PC-3 (cell line): Measurements from ENCODE around the gene GPR32. TPM values are rescaled to one million over a fixed set of nuclear protein-coding genes. Genes with fewer than 3 reads are reported as not detected.
A peak's percentile ranks its signal among the peaks of the same experiment; 100 is the strongest.

Experiments
- ATAC-seq: fragments of 200-7000 bp; cut with Tn5 transposase; 2 replicates; pipeline ENCODE4 v1.9.1; 2020; ENCODE audit warnings: mild to moderate bottlenecking, moderate library complexity
- BruUV-seq: library from RNA; stranded (reverse); fragments of 400-500 nt; replicated peaks from 2 replicates; lab custom pipeline; 2021; lab: Mats Ljungman, UMichigan
- CTCF ChIA-PET: fragments of 300-600 bp; sonication (Branson Sonifier 250); formaldehyde crosslinking; loops from one replicate; lab custom pipeline; 2022; ENCODE audit warnings: antibody characterized with exemption; lab: Charles Lee
- POLR2A ChIA-PET: fragments of 300-600 bp; sonication (Branson Sonifier 250); formaldehyde crosslinking; loops from one replicate; lab custom pipeline; 2022; ENCODE audit warnings: antibody characterized with exemption; ENCODE audit not compliant: unreplicated experiment; lab: Charles Lee
- DNase-seq: peaks from one replicate; pipeline ENCODE4 v3.0.0-alpha.2; 2015
- H2AFZ ChIP-seq: fragments of 300-600 bp; sonication (generic); 2 replicates; pipeline ENCODE4 v1.6.0; 2016; ENCODE audit warnings: antibody characterized with exemption, low read length
- H3F3A ChIP-seq: fragments of 300-600 bp; sonication (generic); one replicate; pipeline ENCODE4 v1.6.0; 2017; ENCODE audit warnings: antibody characterized with exemption, low read length, control low read depth, mild to moderate bottlenecking; ENCODE audit not compliant: unreplicated experiment
- H3K27ac ChIP-seq: fragments of 300-600 bp; sonication (generic); 2 replicates; pipeline ENCODE4 v1.5.1; 2016; ENCODE audit warnings: mild to moderate bottlenecking, low read length
- H3K27me3 ChIP-seq: fragments of 300-600 bp; sonication (generic); 2 replicates; pipeline ENCODE4 v1.6.1; 2016; ENCODE audit warnings: low read length, mixed read lengths
- H3K36me3 ChIP-seq: fragments of 300-600 bp; sonication (generic); 2 replicates; pipeline ENCODE4 v1.6.1; 2016; ENCODE audit warnings: low read depth, mixed run types, low read length, mixed read lengths
- H3K4me1 ChIP-seq: fragments of 300-600 bp; sonication (generic); 2 replicates; pipeline ENCODE4 v1.5.1; 2016; ENCODE audit warnings: low read length; ENCODE audit not compliant: insufficient read depth
- H3K4me2 ChIP-seq: fragments of 300-600 bp; sonication (generic); 2 replicates; pipeline ENCODE4 v1.6.0; 2016; ENCODE audit warnings: low read length
- H3K4me3 ChIP-seq: fragments of 300-600 bp; sonication (generic); 2 replicates; pipeline ENCODE4 v1.5.1; 2016; ENCODE audit warnings: mild to moderate bottlenecking, low read length, mixed read lengths
- H3K79me2 ChIP-seq: fragments of 300-600 bp; sonication (generic); 2 replicates; pipeline ENCODE4 v1.6.1; 2017; ENCODE audit warnings: low read length, mixed read lengths
- H3K9ac ChIP-seq: fragments of 300-600 bp; sonication (generic); 2 replicates; pipeline ENCODE4 v1.6.0; 2016; ENCODE audit warnings: mild to moderate bottlenecking, low read length
- H3K9me2 ChIP-seq: fragments of 300-600 bp; sonication (generic); replicated peaks from 2 replicates; pipeline ENCODE4 v1.6.1; 2016; ENCODE audit warnings: mixed run types, low read length, mixed read lengths
- H3K9me3 ChIP-seq: fragments of 300-600 bp; sonication (generic); 2 replicates; pipeline ENCODE4 v1.6.1; 2016; ENCODE audit warnings: low read length, mixed read lengths
- H4K20me1 ChIP-seq: fragments of 300-600 bp; sonication (generic); 2 replicates; pipeline ENCODE4 v1.6.1; 2016; ENCODE audit warnings: low read length, mixed read lengths
- CTCF ChIP-seq: fragments of 300-600 bp; sonication (generic); conservative IDR thresholded peaks from 2 replicates; pipeline ENCODE4 v1.5.1; 2017; ENCODE audit warnings: antibody characterized with exemption, low read depth, mild to moderate bottlenecking, low read length
- EZH2 ChIP-seq: fragments of 300-600 bp; sonication (generic); IDR thresholded peaks from one replicate; pipeline ENCODE4 v1.6.1; 2017; ENCODE audit warnings: antibody characterized with exemption, mild to moderate bottlenecking, low read length; ENCODE audit not compliant: unreplicated experiment
- EZH2phosphoT487 ChIP-seq: fragments of 300-600 bp; sonication (generic); IDR thresholded peaks from 2 replicates; pipeline ENCODE4 v1.6.1; 2018; ENCODE audit warnings: mild to moderate bottlenecking, antibody characterized with exemption, low read length, borderline replicate concordance
- intact Hi-C: fragments of 100-400 bp; cut with micrococcal nuclease; formaldehyde crosslinking; loops from 2 replicates; pipeline ENCODE4 v1.9.0; 2023
- total RNA-seq: library from RNA; depleted of rRNA; stranded (reverse); fragments of >200 nt; gene quantifications from 2 replicates; pipeline ENCODE4 v1.2.3, GENCODE V29; 2014

Gene GPR32
- total RNA-seq, 1 experiment from 2014 or later, result not detected

GRCh38 chr19:50776131-50776530 lies 5.9 kb downstream of the GPR32 start:
- peaks cover 59% of the 10 kb centered on the region for H3K27me3 ChIP-seq
- CTCF ChIA-PET, result no interaction called here
- H3K9me2 ChIP-seq, result no peaks in the 10 kb centered on the region
- ATAC-seq, result no peak
- H3K9ac ChIP-seq, result no peak overlapping the region
- no peak overlapping the region for H3K4me3 ChIP-seq
- intact Hi-C loops, result no loop called here
- no peak overlapping the region for H2AFZ ChIP-seq
- no peaks in the 10 kb centered on the region for H3K36me3 ChIP-seq
- no peaks in the 10 kb centered on the region for H3K9me3 ChIP-seq
- no peaks in the 10 kb centered on the region for H3K4me1 ChIP-seq
- no peak overlapping the region for H3K4me2 ChIP-seq
- TF ChIP-seq EZH2, result no peak
- TF ChIP-seq EZH2phosphoT487, result no peak
- TF ChIP-seq CTCF, result no peak
- POLR2A ChIA-PET, result no interaction called here
- H3F3A ChIP-seq, result no peaks in the 10 kb centered on the region
- BruUV-seq, result no TSS peak
- H3K27ac ChIP-seq, result no peak overlapping the region
- H3K79me2 ChIP-seq, result no peaks in the 10 kb centered on the region
- no peak for DNase-seq
- H4K20me1 ChIP-seq, result no peaks in the 10 kb centered on the region

GRCh38 chr19:50777261-50777660 lies 7.0 kb downstream of the GPR32 start:
- Histone ChIP-seq H3K79me2 (no peaks in the 10 kb centered on the region), H3K27ac (no peak overlapping the region), H3K9me3 (no peaks in the 10 kb centered on the region), H3F3A (no peaks in the 10 kb centered on the region), H3K4me3 (no peak overlapping the region), H4K20me1 (no peaks in the 10 kb centered on the region), H3K27me3 (peaks cover 67% of the 10 kb centered on the region), H3K9ac (no peak overlapping the region), H3K4me2 (no peak overlapping the region), H3K36me3 (no peaks in the 10 kb centered on the region), H2AFZ (no peak overlapping the region), H3K9me2 (no peaks in the 10 kb centered on the region), H3K4me1 (no peaks in the 10 kb centered on the region)
- intact Hi-C loops, result no loop called here
- no TSS peak for BruUV-seq
- DNase-seq (no peak), ATAC-seq (no peak)
- TF ChIP-seq EZH2 (no peak), CTCF (no peak), EZH2phosphoT487 (no peak)
- POLR2A ChIA-PET, result interaction anchor here (0.6 kb wide), 1 partner anchor 112 kb away, joined by 30 read pairs; no protein-coding TSS in a partner anchor
- CTCF ChIA-PET, result no interaction called here

GRCh38 chr19:50777830-50778303 lies 7.6 kb downstream of the GPR32 start:
- Histone ChIP-seq H3K4me1 (no peaks in the 10 kb centered on the region), H3K9ac (no peak overlapping the region), H4K20me1 (no peaks in the 10 kb centered on the region), H3K4me2 (peak overlapping the region; percentile 13), H3K27me3 (peaks cover 71% of the 10 kb centered on the region), H3F3A (no peaks in the 10 kb centered on the region), H3K9me2 (no peaks in the 10 kb centered on the region), H3K9me3 (no peaks in the 10 kb centered on the region), H3K79me2 (no peaks in the 10 kb centered on the region), H3K4me3 (peak overlapping the region; percentile 4; the same call in 1 of the 2 replicates), H3K36me3 (no peaks in the 10 kb centered on the region), H3K27ac (no peak overlapping the region), H2AFZ (no peak overlapping the region)
- TF ChIP-seq EZH2 (no peak), EZH2phosphoT487 (no peak), CTCF (no peak)
- DNase-seq, result no peak
- ChIA-PET POLR2A (interaction anchor here (0.6 kb wide), 1 partner anchor 113 kb away, joined by 30 read pairs; no protein-coding TSS in a partner anchor), CTCF (interaction anchor here (0.6 kb wide), 1 partner anchor 235 kb away, joined by 4 read pairs; no protein-coding TSS in a partner anchor)
- intact Hi-C loops, result no loop called here
- BruUV-seq, result no TSS peak
- no peak; the same call in 1 of the 2 replicates for ATAC-seq
